Measurements from ENCODE around the gene BSN.

BSN gene

DNA sequence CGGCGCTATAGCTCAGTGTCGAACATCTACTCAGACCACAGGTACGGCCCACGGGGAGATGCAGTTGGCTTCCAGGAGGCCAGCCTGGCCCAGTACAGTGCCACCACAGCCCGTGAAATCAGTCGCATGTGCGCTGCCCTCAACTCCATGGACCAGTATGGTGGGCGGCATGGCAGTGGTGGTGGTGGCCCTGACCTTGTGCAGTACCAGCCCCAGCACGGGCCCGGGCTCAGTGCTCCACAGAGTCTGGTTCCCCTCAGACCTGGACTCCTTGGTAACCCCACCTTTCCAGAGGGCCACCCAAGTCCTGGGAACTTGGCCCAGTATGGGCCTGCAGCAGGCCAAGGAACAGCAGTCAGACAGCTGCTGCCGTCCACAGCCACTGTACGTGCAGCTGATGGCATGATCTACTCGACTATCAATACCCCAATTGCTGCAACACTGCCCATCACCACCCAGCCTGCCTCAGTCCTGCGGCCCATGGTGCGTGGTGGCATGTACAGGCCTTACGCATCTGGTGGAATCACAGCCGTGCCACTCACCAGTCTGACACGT, 101.5 kb downstream of the BSN start:
- DNase-seq (ENCODE audit: low read depth) = no peak
- TF ChIP-seq, protein P1, sequence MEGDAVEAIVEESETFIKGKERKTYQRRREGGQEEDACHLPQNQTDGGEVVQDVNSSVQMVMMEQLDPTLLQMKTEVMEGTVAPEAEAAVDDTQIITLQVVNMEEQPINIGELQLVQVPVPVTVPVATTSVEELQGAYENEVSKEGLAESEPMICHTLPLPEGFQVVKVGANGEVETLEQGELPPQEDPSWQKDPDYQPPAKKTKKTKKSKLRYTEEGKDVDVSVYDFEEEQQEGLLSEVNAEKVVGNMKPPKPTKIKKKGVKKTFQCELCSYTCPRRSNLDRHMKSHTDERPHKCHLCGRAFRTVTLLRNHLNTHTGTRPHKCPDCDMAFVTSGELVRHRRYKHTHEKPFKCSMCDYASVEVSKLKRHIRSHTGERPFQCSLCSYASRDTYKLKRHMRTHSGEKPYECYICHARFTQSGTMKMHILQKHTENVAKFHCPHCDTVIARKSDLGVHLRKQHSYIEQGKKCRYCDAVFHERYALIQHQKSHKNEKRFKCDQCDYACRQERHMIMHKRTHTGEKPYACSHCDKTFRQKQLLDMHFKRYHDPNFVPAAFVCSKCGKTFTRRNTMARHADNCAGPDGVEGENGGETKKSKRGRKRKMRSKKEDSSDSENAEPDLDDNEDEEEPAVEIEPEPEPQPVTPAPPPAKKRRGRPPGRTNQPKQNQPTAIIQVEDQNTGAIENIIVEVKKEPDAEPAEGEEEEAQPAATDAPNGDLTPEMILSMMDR (IDR thresholded peaks at IDR 0.05; ENCODE audit: control insufficient read depth, extremely low read depth, insufficient read depth) = no peak
- H3K4me3 ChIP-seq (ENCODE audit: low read depth, low read length) = no peak overlapping the region

DNA sequence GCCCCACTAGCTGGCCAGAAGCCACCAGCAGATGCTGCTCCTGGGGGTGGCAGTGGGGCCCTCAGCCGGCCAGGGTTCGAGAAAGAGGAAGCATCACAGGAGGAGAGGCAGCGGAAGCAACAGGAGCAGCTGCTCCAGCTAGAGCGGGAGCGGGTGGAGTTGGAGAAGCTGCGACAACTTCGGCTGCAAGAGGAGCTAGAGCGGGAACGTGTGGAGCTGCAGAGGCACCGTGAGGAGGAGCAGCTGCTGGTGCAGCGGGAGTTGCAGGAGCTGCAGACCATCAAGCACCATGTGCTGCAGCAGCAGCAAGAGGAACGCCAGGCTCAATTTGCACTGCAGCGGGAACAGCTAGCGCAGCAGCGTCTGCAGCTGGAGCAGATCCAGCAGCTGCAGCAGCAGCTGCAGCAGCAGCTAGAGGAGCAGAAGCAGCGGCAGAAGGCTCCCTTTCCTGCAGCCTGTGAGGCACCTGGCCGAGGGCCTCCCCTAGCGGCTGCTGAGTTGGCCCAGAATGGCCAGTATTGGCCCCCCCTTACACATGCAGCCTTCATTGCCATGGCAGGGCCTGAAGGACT, 102.3 kb downstream of the BSN start:
- H3K4me3 ChIP-seq (ENCODE audit: low read depth, low read length) = no peak overlapping the region
- TF ChIP-seq, protein P1 (IDR thresholded peaks at IDR 0.05; ENCODE audit: control insufficient read depth, extremely low read depth, insufficient read depth) = no peak
- no peak for DNase-seq (ENCODE audit: low read depth)

DNA sequence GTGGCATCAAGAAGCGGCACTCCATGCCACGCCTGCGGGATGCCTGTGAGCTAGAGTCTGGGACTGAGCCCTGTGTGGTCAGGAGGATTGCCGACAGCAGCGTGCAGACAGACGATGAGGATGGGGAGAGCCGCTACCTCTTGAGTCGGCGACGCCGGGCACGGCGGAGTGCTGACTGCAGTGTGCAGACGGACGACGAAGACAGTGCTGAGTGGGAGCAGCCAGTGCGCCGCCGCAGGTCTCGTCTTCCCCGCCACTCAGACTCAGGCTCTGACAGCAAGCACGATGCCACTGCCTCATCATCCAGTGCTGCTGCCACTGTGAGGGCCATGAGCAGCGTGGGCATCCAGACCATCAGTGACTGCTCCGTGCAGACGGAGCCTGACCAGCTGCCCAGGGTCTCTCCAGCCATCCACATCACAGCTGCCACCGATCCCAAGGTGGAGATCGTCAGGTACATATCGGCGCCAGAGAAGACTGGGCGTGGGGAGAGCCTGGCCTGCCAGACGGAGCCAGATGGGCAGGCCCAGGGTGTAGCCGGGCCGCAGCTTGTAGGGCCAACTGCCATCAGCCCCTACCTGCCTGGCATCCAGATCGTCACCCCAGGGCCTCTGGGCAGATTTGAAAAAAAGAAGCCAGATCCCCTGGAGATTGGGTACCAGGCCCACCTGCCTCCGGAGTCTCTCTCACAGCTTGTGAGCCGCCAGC, 103.1 kb downstream of the BSN start:
- TF ChIP-seq, protein P1 (IDR thresholded peaks at IDR 0.05; ENCODE audit: control insufficient read depth, extremely low read depth, insufficient read depth) = no peak
- no peak overlapping the region for H3K4me3 ChIP-seq (ENCODE audit: low read depth, low read length)
- DNase-seq (ENCODE audit: low read depth) = no peak

DNA sequence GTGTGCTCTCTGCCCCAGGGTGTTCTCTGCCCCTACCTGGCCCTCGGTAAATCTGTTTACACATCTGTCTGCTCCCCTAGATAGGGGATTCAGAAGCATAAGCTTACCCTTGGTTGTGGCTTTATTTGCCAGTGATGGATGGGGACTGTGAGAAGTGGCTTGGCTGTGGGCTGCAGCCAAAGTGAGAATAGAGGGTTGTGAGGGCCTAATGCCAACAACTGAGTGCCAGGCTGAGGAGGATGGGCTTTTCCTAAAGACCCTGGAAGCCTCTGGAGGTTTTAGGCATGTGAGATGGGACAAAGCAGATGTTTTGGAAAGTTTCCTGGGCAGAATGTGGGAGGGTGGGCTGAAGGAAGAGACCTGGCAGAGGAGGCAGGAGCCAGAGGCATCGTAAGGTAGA, 104.4 kb downstream of the BSN start:
- TF ChIP-seq, protein P1 (IDR thresholded peaks at IDR 0.05; ENCODE audit: control insufficient read depth, extremely low read depth, insufficient read depth) = no peak
- no peak overlapping the region for H3K4me3 ChIP-seq (ENCODE audit: low read depth, low read length)
- DNase-seq (ENCODE audit: low read depth) = no peak

DNA sequence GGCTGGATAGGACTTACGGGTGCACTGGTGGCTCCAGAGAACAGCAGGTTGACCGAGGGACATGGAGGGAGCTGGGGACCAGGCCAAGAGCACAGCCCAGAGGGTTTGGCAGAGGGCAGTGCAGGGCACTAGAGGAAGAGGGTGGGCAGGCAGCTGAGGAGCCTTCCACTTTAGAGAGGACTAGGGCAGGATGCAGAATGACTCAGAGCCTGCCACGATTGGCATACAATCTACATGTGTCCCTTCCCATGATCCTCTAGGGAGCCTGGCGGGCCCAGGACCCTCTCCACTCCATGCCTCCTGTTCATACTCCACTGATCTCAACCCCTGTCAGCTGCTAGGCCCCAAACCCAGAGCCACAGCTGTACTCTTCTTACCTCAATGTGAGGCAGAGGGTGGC, 105.5 kb downstream of the BSN start:
- TF ChIP-seq, protein P1 (IDR thresholded peaks at IDR 0.05; ENCODE audit: control insufficient read depth, extremely low read depth, insufficient read depth) = no peak
- no peak for DNase-seq (ENCODE audit: low read depth)
- no peak overlapping the region for H3K4me3 ChIP-seq (ENCODE audit: low read depth, low read length)

DNA sequence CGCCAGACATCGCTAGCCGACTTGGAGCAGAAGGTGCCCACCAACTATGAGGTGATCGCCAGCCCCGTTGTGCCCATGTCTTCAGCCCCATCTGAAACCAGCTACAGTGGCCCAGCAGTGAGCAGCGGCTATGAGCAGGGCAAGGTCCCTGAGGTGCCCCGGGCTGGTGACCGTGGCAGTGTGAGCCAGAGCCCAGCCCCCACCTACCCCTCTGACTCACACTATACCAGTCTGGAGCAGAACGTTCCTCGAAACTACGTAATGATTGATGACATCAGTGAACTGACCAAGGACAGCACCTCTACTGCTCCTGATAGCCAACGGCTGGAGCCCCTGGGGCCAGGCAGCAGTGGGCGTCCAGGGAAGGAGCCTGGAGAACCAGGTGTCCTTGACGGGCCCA, 107.0 kb downstream of the BSN start:
- TF ChIP-seq, protein P1 (IDR thresholded peaks at IDR 0.05; ENCODE audit: control insufficient read depth, extremely low read depth, insufficient read depth) = no peak
- DNase-seq (ENCODE audit: low read depth) = no peak

More for the DNA sequence above, 107.0 kb downstream of the BSN start:
- no peak overlapping the region for H3K4me3 ChIP-seq (ENCODE audit: low read depth, low read length)
